Colonic mucosa (tissue), 4 donors: Measurements from ENCODE around the gene MSH2. TPM values are rescaled to one million over a fixed set of nuclear protein-coding genes. Genes with fewer than 3 reads are reported as not detected.
A peak's percentile ranks its signal among the peaks of the same experiment; 100 is the strongest.
"Not testable (repeated sequence)": the region's sequence is repeated elsewhere in the genome, so short reads cannot be mapped to it uniquely, and the experiment has no call there.

Experiments used
- DNase-seq: peaks from one replicate; pipeline ENCODE4 v3.0.0-alpha.2; 2020
- H3K27ac ChIP-seq: fragments of 200-600 bp; one replicate; pipeline ENCODE4 v1.8.0; 2021
- H3K27me3 ChIP-seq: fragments of 200-600 bp; one replicate; pipeline ENCODE4 v1.8.0; 2021
- H3K36me3 ChIP-seq: fragments of 200-600 bp; one replicate; pipeline ENCODE4 v1.8.0; 2021
- H3K4me1 ChIP-seq: fragments of 200-600 bp; one replicate; pipeline ENCODE4 v1.8.0; 2021; ENCODE audit warnings: mild to moderate bottlenecking
- H3K4me3 ChIP-seq: fragments of 200-600 bp; one replicate; pipeline ENCODE4 v1.8.0; 2021
- H3K9ac ChIP-seq, 2 donors: one replicate each; pipeline ENCODE4 v1.7.0; 2013; ENCODE audit warnings: control low read depth in 2 of 2, low read depth in 2 of 2, low read length in 2 of 2
- H3K9me3 ChIP-seq: fragments of 200-600 bp; one replicate; pipeline ENCODE4 v1.8.0; 2021
- intact Hi-C: fragments of 100-400 bp; cut with DNase I; formaldehyde crosslinking; loops from one replicate; pipeline ENCODE4 v1.14.1; 2022
- total RNA-seq, 2 donors: library from RNA; stranded (reverse); fragmentation: NEBNext Ultra II Directional in 1 of 2; extraction: Animal tissue kit (Norgen Biotek cat#: 25700) in 1 of 2; gene quantifications; one replicate each; pipeline ENCODE4 v1.2.1, GENCODE V29; 2021
- TF ChIP-seq, protein P1 (sequence below): fragments of 200-600 bp; IDR thresholded peaks from one replicate; pipeline ENCODE4 v1.8.0; 2022; ENCODE audit warnings: antibody characterized with exemption, mild to moderate bottlenecking
- donor health status: healthy.
- donor health status: DM: no; HTN: no; CAD: no.
- donor health status: DM: no; HTN: no; CAD: no.

MSH2 gene
- total RNA-seq, 2 donors from 2014 or later: 16.5 to 35.1 TPM

DNA sequence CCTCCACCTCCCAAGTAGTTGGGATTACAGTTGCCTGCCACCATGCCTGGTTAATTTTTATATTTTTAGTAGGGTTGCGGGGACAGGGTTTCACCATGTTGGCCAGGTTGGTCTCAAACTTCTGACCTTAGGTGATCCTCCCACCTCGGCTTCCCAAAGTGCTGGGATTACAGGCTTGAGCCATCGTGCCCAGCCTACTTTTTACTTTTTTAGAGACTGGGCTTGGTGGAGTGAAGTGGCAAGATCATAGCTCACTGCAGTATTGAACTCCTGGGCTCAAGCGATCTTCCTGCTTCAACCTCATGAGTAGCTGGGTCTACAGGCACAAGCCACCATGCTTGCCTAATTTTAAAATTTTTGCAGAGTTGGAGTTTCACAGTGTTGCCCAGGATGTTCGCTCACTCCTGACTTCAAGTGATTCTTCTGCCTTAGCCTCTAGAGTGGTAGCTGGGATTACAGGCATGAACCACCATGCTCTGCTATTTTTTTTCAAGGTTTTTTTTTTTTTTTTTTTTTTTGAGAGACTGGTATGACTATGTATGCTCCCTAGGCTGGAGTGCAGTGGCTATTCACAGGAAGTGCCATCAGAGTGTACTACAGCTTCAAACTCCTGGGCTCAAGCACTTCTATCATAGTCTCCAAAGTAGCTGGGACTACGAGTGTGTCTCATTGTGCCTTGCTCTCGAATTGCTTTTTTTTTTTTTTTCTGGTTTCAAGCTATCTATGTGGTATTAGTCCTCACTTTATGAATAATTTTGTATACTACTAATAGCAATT is 11.9 kb downstream of the MSH2 start:
- intact Hi-C loops: no loop called here
- H3K4me3 ChIP-seq: no peak overlapping the region
- no peaks in the 10 kb centered on the region for H3K9me3 ChIP-seq
- H3K27ac ChIP-seq: no peak overlapping the region
- DNase-seq: peak; percentile 1
- no peaks in the 10 kb centered on the region for H3K4me1 ChIP-seq
- TF ChIP-seq, protein P1, sequence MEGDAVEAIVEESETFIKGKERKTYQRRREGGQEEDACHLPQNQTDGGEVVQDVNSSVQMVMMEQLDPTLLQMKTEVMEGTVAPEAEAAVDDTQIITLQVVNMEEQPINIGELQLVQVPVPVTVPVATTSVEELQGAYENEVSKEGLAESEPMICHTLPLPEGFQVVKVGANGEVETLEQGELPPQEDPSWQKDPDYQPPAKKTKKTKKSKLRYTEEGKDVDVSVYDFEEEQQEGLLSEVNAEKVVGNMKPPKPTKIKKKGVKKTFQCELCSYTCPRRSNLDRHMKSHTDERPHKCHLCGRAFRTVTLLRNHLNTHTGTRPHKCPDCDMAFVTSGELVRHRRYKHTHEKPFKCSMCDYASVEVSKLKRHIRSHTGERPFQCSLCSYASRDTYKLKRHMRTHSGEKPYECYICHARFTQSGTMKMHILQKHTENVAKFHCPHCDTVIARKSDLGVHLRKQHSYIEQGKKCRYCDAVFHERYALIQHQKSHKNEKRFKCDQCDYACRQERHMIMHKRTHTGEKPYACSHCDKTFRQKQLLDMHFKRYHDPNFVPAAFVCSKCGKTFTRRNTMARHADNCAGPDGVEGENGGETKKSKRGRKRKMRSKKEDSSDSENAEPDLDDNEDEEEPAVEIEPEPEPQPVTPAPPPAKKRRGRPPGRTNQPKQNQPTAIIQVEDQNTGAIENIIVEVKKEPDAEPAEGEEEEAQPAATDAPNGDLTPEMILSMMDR: no peak
- no peak overlapping the region for H3K9ac ChIP-seq
- H3K27me3 ChIP-seq: no peaks in the 10 kb centered on the region
- no peaks in the 10 kb centered on the region for H3K36me3 ChIP-seq

DNA sequence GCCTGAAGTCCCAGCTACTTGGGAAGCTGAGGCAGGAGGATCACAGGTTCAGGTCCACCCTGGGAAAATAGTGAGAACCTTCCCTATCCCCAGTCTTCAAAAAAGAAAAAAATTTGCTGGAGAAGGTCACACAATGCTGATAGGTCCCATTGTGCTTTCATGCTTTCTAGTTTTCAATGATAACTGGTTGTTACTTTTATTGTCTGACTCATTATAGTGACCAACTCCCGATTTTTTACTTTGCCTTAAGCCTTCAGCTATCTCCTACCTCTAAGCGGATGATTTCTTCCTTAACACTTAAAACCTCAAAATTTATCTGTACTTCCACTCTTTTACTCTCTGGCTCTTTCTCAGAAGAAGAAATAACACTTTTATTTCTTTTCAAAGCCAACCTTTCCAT is 17.3 kb downstream of the MSH2 start:
- H3K9ac ChIP-seq: no peak overlapping the region
- H3K27ac ChIP-seq: no peak overlapping the region
- H3K9me3 ChIP-seq: no peaks in the 10 kb centered on the region
- no peaks in the 10 kb centered on the region for H3K36me3 ChIP-seq
- H3K4me1 ChIP-seq: no peaks in the 10 kb centered on the region
- TF ChIP-seq, protein P1: no peak
- H3K27me3 ChIP-seq: no peaks in the 10 kb centered on the region
- intact Hi-C loops: no loop called here
- H3K4me3 ChIP-seq: no peak overlapping the region
- no peak for DNase-seq

DNA sequence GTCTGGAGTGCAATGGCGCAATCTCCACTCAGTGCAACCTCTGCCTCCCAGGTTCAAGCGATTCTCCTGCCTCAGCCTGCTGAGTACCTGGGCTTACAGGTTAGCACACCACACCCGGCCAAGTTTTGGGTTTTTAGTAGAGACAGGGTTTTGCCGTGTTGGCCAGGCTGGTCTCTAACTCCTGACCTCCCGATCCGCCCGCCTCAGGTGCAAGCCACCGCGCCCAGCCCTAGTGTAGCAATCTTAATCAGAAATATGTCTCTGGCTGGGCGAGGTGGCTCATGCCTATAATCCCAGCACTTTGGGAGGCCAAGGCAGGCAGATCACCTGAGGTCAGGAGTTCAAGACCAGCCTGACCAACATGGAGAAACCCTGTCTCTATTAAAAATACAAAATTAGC is 17.7 kb downstream of the MSH2 start:
- H3K4me1 ChIP-seq, H3K27ac ChIP-seq, intact Hi-C loops, H3K36me3 ChIP-seq, DNase-seq, H3K9ac ChIP-seq, H3K4me3 ChIP-seq, H3K27me3 ChIP-seq, H3K9me3 ChIP-seq: not testable (repeated sequence)

DNA sequence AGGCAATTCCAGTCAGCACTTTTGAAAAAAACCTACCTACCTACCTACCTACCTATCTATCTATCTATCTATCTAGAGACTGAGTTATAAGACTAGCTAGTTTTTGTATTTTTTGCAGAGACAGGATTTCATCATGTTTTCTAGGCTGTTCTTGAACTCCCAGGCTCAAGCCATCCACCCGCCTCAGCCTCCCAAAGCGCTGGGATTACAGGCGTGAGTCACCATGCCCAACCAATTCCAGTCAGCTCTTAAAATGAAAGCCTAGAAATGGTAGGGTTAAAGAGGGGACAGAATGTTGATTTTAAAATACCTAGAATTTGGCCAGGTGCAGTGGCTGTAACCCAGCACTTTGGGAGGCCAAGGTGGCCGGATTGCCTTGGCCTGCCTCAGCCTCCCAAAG is 19.1 kb downstream of the MSH2 start:
- Histone ChIP-seq H3K36me3 (no peaks in the 10 kb centered on the region), H3K27me3 (no peaks in the 10 kb centered on the region), H3K9ac (no peak overlapping the region), H3K9me3 (no peaks in the 10 kb centered on the region), H3K4me1 (no peaks in the 10 kb centered on the region), H3K27ac (no peak overlapping the region), H3K4me3 (no peak overlapping the region)
- DNase-seq: no peak
- intact Hi-C loops: no loop called here
- TF ChIP-seq, protein P1: no peak

DNA sequence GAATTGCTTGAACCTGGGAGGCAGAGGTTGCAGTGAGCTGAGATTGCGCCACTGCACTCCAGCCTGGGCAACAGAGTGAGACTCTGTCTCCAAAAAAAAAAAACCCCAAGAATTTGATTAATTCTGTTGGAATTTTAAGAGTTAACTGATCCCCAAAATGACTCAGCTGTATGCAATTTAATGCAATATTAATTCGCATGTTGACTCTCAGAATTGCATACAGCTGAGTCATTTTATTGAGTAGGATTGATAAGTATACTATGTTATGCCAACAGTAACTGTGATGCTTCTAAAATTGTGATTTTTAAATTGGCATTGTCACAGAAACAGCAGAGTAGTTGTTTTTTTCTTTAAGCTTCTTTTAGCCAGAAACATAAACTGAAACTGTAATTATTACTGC is 19.6 kb downstream of the MSH2 start:
- TF ChIP-seq, protein P1: no peak
- Histone ChIP-seq H3K36me3 (no peaks in the 10 kb centered on the region), H3K9me3 (no peaks in the 10 kb centered on the region), H3K27me3 (no peaks in the 10 kb centered on the region), H3K4me1 (no peaks in the 10 kb centered on the region), H3K27ac (no peak overlapping the region), H3K4me3 (no peak overlapping the region), H3K9ac (no peak overlapping the region)
- intact Hi-C loops: no loop called here
- DNase-seq: no peak

DNA sequence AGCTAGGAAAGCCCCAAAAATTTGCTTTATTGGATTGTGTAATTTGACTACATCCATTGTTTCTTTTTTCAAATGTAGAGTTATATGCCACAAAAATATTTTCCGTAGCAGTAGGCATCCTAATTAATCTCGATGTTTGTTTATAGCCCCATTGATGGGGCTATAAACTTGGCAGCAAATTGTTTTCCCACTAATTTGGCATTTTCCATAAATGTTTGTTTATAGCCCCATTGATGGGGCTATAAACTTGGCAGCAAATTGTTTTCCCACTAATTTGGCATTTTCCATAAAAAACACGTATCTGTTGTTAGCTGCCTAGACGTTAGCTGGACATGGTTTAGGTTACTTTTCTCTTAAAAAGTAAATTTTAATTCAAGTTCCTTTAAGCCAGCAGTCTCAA is 23.8 kb downstream of the MSH2 start:
- H3K27ac ChIP-seq: no peak overlapping the region
- intact Hi-C loops: no loop called here

More for the DNA sequence above, 23.8 kb downstream of the MSH2 start:
- Histone ChIP-seq H3K4me3 (no peak overlapping the region), H3K4me1 (no peaks in the 10 kb centered on the region), H3K9ac (no peak overlapping the region), H3K36me3 (peaks cover 9% of the 10 kb centered on the region), H3K9me3 (no peaks in the 10 kb centered on the region), H3K27me3 (no peaks in the 10 kb centered on the region)
- TF ChIP-seq, protein P1: no peak
- no peak for DNase-seq
